Spleen (tissue), 11 donors: Measurements from ENCODE around the gene CHD5. TPM values are rescaled to one million over a fixed set of nuclear protein-coding genes. Genes with fewer than 3 reads are reported as not detected.

ENCODE experiments used
- DNase-seq: peaks from one replicate; pipeline ENCODE4 v3.0.0-alpha.2; 2020
- H3K27ac ChIP-seq, 8 donors: fragments of 200-600 bp; sonication (generic) in 7 of 8; 1 replicate in 4 of 8; 2 replicates in 4 of 8; pipeline versions ENCODE4 v1.5.0 to v1.8.0; 2016 to 2021; ENCODE audit warnings: inconsistent platforms in 4 of 8, mild to moderate bottlenecking in 4 of 8, moderate library complexity in 1 of 8
- H3K27me3 ChIP-seq, 7 donors: fragments of 200-600 bp; sonication (generic) in 6 of 7; replicated peaks in 1 of 7; 1 replicate in 4 of 7; 2 replicates in 3 of 7; pipeline versions ENCODE4 v1.5.0 to v1.8.0; 2016 to 2021; ENCODE audit warnings: inconsistent platforms in 3 of 7, mild to moderate bottlenecking in 1 of 7
- H3K36me3 ChIP-seq, 6 donors: fragments of 200-600 bp; sonication (generic) in 5 of 6; 1 replicate in 4 of 6; 2 replicates in 2 of 6; pipeline versions ENCODE4 v1.5.0 to v1.8.0; 2016 to 2021; ENCODE audit warnings: inconsistent platforms in 2 of 6
- H3K4me1 ChIP-seq, 6 donors: fragments of 200-600 bp; sonication (generic) in 5 of 6; 1 replicate in 3 of 6; 2 replicates in 3 of 6; pipeline versions ENCODE4 v1.5.0 to v1.8.0; 2016 to 2021; ENCODE audit warnings: inconsistent platforms in 3 of 6
- H3K4me3 ChIP-seq, 8 donors: fragments of 200-600 bp; sonication (generic) in 7 of 8; 1 replicate in 4 of 8; 2 replicates in 4 of 8; pipeline versions ENCODE4 v1.5.0 to v1.8.0; 2016 to 2021; ENCODE audit warnings: inconsistent platforms in 4 of 8, mild to moderate bottlenecking in 4 of 8, moderate library complexity in 2 of 8
- H3K9me3 ChIP-seq, 8 donors: fragments of 200-600 bp; sonication (generic) in 7 of 8; 1 replicate in 4 of 8; 2 replicates in 4 of 8; pipeline versions ENCODE4 v1.5.0 to v1.8.0; 2016 to 2021; ENCODE audit warnings: inconsistent platforms in 4 of 8
- CTCF ChIP-seq, 11 experiments: fragments of 200-600 bp in 7 of 11; fragments of 450-650 bp in 4 of 11; sonication (generic) in 4 of 11; IDR thresholded peaks in 8 of 11; conservative IDR thresholded peaks in 3 of 11; 1 replicate in 7 of 11; 2 replicates in 4 of 11; pipeline versions ENCODE4 v1.4.0 to v1.8.0; 2016 to 2021; ENCODE audit warnings: antibody characterized with exemption in 11 of 11, inconsistent platforms in 4 of 11, mild to moderate bottlenecking in 1 of 11
- POLR2A ChIP-seq, 3 donors: fragments of 450-650 bp; IDR thresholded peaks; one replicate each; pipeline ENCODE4 v1.5.1; 2017; ENCODE audit warnings: antibody characterized with exemption in 3 of 3, mild to moderate bottlenecking in 1 of 3
- POLR2AphosphoS5 ChIP-seq, 3 donors: sonication (generic); formaldehyde crosslinking; IDR thresholded peaks; one replicate each; pipeline ENCODE4 v1.5.1; 2017; ENCODE audit warnings: antibody characterized with exemption in 3 of 3
- WGBS, 5 donors: extraction: QIAGEN DNeasy Blood & Tissue Kit in 3 of 5; methylation state at CpG; one replicate each; pipeline versions ENCODE4 v1.1.5 to v1.1.7; 2013 to 2018; 5-methylcytosine and 5-hydroxymethylcytosine counted together
- intact Hi-C: fragments of 100-400 bp; cut with DNase I; formaldehyde crosslinking; loops from one replicate; pipeline ENCODE4 v1.15.0; 2023; ENCODE audit warnings: low total_unique reads
- polyA plus RNA-seq, 3 donors: library from polyadenylated mRNA; stranded (reverse); fragments of 200-250 nt; gene quantifications; one replicate each; pipeline ENCODE4 v1.2.1, GENCODE V29; 2013
- total RNA-seq, 7 donors: library from RNA; depleted of rRNA in 3 of 7; stranded (reverse); fragments of >200 nt in 3 of 7; fragmentation: NEBNext Ultra II Directional in 4 of 7; extraction: Animal tissue kit (Norgen Biotek cat#: 25700) in 4 of 7; gene quantifications; one replicate each; pipeline versions ENCODE4 v1.1.0 to v1.2.1, GENCODE V29; 2016 to 2021
- donor health status: healthy with polysubstance abuse.
- donor health status: DM: no; HTN: no; CAD: no; lungs with moderate emphysema.
- donor health status: DM: no; HTN: no; CAD: no.
- donor health status: Bipolar disorder and iron deficiency.
- donor health status: healthy.
- donor health status: DM: no; HTN: no; CAD: no.
- donor health status: DM: yes; HTN: yes; CAD: no.

The CHD5 gene
- total and polyA plus RNA-seq, 10 donors: 0.04 to 0.44 (median 0.13) TPM

- Histone ChIP-seq H3K27me3 (peaks cover 0 to 29% (median 0%) of the 10 kb centered on the region in 7 donors), H3K9me3 (peaks cover 2 to 20% (median 15%) of the 10 kb centered on the region in 8 donors), H3K4me3 (no peak overlapping the region), H3K36me3 (no peaks in the 10 kb centered on the region), H3K27ac (no peak overlapping the region), H3K4me1 (no peaks in the 10 kb centered on the region)
- intact Hi-C loops: no loop called here
- WGBS, 5 donors: 83 to 93% (median 89%) methylated on average over 11 to 18 of the region's 18 CpGs
- DNase-seq: peak; percentile 51
- TF ChIP-seq POLR2A (IDR thresholded peaks at IDR 0.05): no peak
- no peak for TF ChIP-seq POLR2AphosphoS5 (IDR thresholded peaks at IDR 0.05)
- no peak for TF ChIP-seq CTCF (IDR thresholded peaks at IDR 0.05 in 8 of 11, conservative IDR thresholded peaks at IDR 0.05 in 3 of 11)
Observed at GRCh38 chr1:6121021-6121421, 59.1 kb downstream of the CHD5 start.

GRCh38 chr1:6118415-6118814, 61.7 kb downstream of the CHD5 start:
- peak; percentile 10 for DNase-seq
- TF ChIP-seq CTCF (IDR thresholded peaks at IDR 0.05 in 8 of 11, conservative IDR thresholded peaks at IDR 0.05 in 3 of 11) (no peak), POLR2AphosphoS5 (IDR thresholded peaks at IDR 0.05) (no peak), POLR2A (IDR thresholded peaks at IDR 0.05) (no peak)
- no peaks in the 10 kb centered on the region for H3K36me3 ChIP-seq
- H3K27ac ChIP-seq: no peak overlapping the region
- H3K27me3 ChIP-seq: peaks cover 0 to 8% (median 0%) of the 10 kb centered on the region in 7 donors
- H3K4me3 ChIP-seq: no peak overlapping the region
- no peaks in the 10 kb centered on the region for H3K4me1 ChIP-seq
- intact Hi-C loops: no loop called here
- H3K9me3 ChIP-seq: peaks cover 2 to 27% (median 16%) of the 10 kb centered on the region in 8 donors
- whole genome bisulfite sequencing, 5 donors: 74 to 96% (median 87%) methylated on average over 3 of the region's 3 CpGs

- Histone ChIP-seq H3K27me3 (peaks cover 0 to 12% (median 0%) of the 10 kb centered on the region in 7 donors), H3K9me3 (peaks cover 2 to 27% (median 16%) of the 10 kb centered on the region in 8 donors), H3K36me3 (no peaks in the 10 kb centered on the region), H3K4me3 (no peak overlapping the region), H3K4me1 (no peaks in the 10 kb centered on the region), H3K27ac (no peak overlapping the region)
- intact Hi-C loops: no loop called here
- DNase-seq: no peak
- TF ChIP-seq POLR2AphosphoS5 (IDR thresholded peaks at IDR 0.05) (no peak), CTCF (IDR thresholded peaks at IDR 0.05 in 8 of 11, conservative IDR thresholded peaks at IDR 0.05 in 3 of 11) (no peak), POLR2A (IDR thresholded peaks at IDR 0.05) (no peak)
Observed at GRCh38 chr1:6117624-6118023, 62.5 kb downstream of the CHD5 start.

- Histone ChIP-seq H3K36me3 (no peaks in the 10 kb centered on the region), H3K27ac (no peak overlapping the region), H3K27me3 (peaks cover 0 to 12% (median 0%) of the 10 kb centered on the region in 7 donors), H3K4me1 (no peaks in the 10 kb centered on the region), H3K4me3 (no peak overlapping the region), H3K9me3 (peaks cover 2 to 27% (median 16%) of the 10 kb centered on the region in 8 donors)
- no peak for DNase-seq
- intact Hi-C loops: no loop called here
- TF ChIP-seq CTCF (IDR thresholded peaks at IDR 0.05 in 8 of 11, conservative IDR thresholded peaks at IDR 0.05 in 3 of 11) (no peak), POLR2AphosphoS5 (IDR thresholded peaks at IDR 0.05) (no peak), POLR2A (IDR thresholded peaks at IDR 0.05) (no peak)
- 69 to 96% (median 88%) methylated on average over 2 of the region's 2 CpGs for WGBS, 5 donors
Observed at GRCh38 chr1:6117064-6117463, 63.1 kb downstream of the CHD5 start.
